Liver (tissue), 9 donors: Measurements from ENCODE around the gene PAWR. TPM values are rescaled to one million over a fixed set of nuclear protein-coding genes. Genes with fewer than 3 reads are reported as not detected.
A peak's percentile ranks its signal among the peaks of the same experiment; 100 is the strongest.

Source experiments
- DNase-seq: peaks from one replicate; pipeline ENCODE4 v3.0.0-alpha.2; 2017; ENCODE audit warnings: low spot score
- H3K27ac ChIP-seq, 2 donors: one replicate each; pipeline ENCODE4 v1.7.0; 2013; ENCODE audit warnings: inconsistent platforms in 2 of 2, low read length in 2 of 2, control low read depth in 1 of 2, low read depth in 1 of 2, mild to moderate bottlenecking in 1 of 2
- H3K27me3 ChIP-seq, 4 donors: one replicate each; pipeline versions ENCODE4 v1.6.1 to v1.7.0; 2013; ENCODE audit warnings: low read length in 3 of 4, inconsistent platforms in 1 of 4, mild to moderate bottlenecking in 1 of 4, moderate library complexity in 1 of 4; ENCODE audit not compliant: control insufficient read depth in 4 of 4, insufficient read depth in 4 of 4
- H3K36me3 ChIP-seq, 4 donors: one replicate each; pipeline versions ENCODE4 v1.6.1 to v1.7.0; 2013; ENCODE audit warnings: low read length in 3 of 4, mild to moderate bottlenecking in 3 of 4, low read depth in 1 of 4, moderate library complexity in 1 of 4; ENCODE audit not compliant: control insufficient read depth in 4 of 4, insufficient read depth in 3 of 4
- H3K4me1 ChIP-seq, 4 donors: one replicate each; pipeline versions ENCODE4 v1.6.1 to v1.7.0; 2013; ENCODE audit warnings: low read length in 3 of 4, mild to moderate bottlenecking in 3 of 4, moderate library complexity in 1 of 4; ENCODE audit not compliant: control insufficient read depth in 4 of 4, insufficient read depth in 4 of 4
- H3K4me3 ChIP-seq, 3 donors: one replicate each; pipeline versions ENCODE4 v1.6.1 to v1.7.0; 2013; ENCODE audit warnings: low read length in 3 of 3, control low read depth in 1 of 3, low read depth in 1 of 3, mild to moderate bottlenecking in 1 of 3
- H3K9ac ChIP-seq, 2 donors: one replicate each; pipeline ENCODE4 v1.7.0; 2013; ENCODE audit warnings: low read length in 2 of 2, mild to moderate bottlenecking in 2 of 2, moderate library complexity in 2 of 2, control low read depth in 1 of 2, low read depth in 1 of 2
- H3K9me3 ChIP-seq, 4 donors: one replicate each; pipeline versions ENCODE4 v1.6.1 to v1.7.0; 2013; ENCODE audit warnings: low read length in 3 of 4; ENCODE audit not compliant: control insufficient read depth in 4 of 4
- EGR1 ChIP-seq, 2 donors: IDR thresholded peaks; 2 replicates each; pipeline ENCODE4 v1.6.1; 2016 to 2018; ENCODE audit warnings: antibody characterized with exemption in 2 of 2, low read depth in 2 of 2
- FOXA2 ChIP-seq: IDR thresholded peaks from 2 replicates; pipeline ENCODE4 v1.6.1; 2016; ENCODE audit warnings: antibody characterized with exemption
- GABPA ChIP-seq, 2 donors: IDR thresholded peaks in 1 of 2; conservative IDR thresholded peaks in 1 of 2; 2 replicates each; pipeline ENCODE4 v1.6.1; 2016; ENCODE audit warnings: antibody characterized with exemption in 2 of 2, mild to moderate bottlenecking in 1 of 2, moderate library complexity in 1 of 2
- HNF4A ChIP-seq, 2 donors: conservative IDR thresholded peaks; 2 replicates each; pipeline ENCODE4 v1.6.1; 2016; ENCODE audit warnings: antibody characterized with exemption in 2 of 2, mild to moderate bottlenecking in 2 of 2
- HNF4G ChIP-seq: IDR thresholded peaks from 2 replicates; pipeline ENCODE4 v1.6.1; 2016; ENCODE audit warnings: antibody characterized with exemption
- JUND ChIP-seq, 2 donors: IDR thresholded peaks; 2 replicates each; pipeline ENCODE4 v1.6.1; 2016; ENCODE audit warnings: antibody characterized with exemption in 2 of 2
- RAD21 ChIP-seq, 2 donors: IDR thresholded peaks; 2 replicates each; pipeline ENCODE4 v1.6.1; 2016; ENCODE audit warnings: antibody characterized with exemption in 2 of 2, mild to moderate bottlenecking in 2 of 2
- RXRA ChIP-seq, 2 donors: IDR thresholded peaks; 2 replicates each; pipeline ENCODE4 v1.6.1; 2017 to 2018; ENCODE audit warnings: antibody characterized with exemption in 2 of 2, mild to moderate bottlenecking in 1 of 2
- SP1 ChIP-seq: IDR thresholded peaks from 2 replicates; pipeline ENCODE4 v1.6.1; 2018; ENCODE audit warnings: antibody characterized with exemption, mild to moderate bottlenecking
- TAF1 ChIP-seq: conservative IDR thresholded peaks from 2 replicates; pipeline ENCODE4 v1.6.1; 2016; ENCODE audit warnings: antibody characterized with exemption, mild to moderate bottlenecking
- WGBS: extraction: QIAGEN DNeasy Blood & Tissue Kit; methylation state at CpG from one replicate; pipeline ENCODE4 v1.1.7; 2013; 5-methylcytosine and 5-hydroxymethylcytosine counted together
- polyA plus RNA-seq, 2 donors: library from polyadenylated mRNA; stranded (reverse) in 1 of 2; unstranded in 1 of 2; fragments of 200-250 nt in 1 of 2; fragments of >200 nt in 1 of 2; fragmentation: Nextera tagmentation in 1 of 2; extraction: Ambion mirVana in 1 of 2; gene quantifications; one replicate each; pipeline versions ENCODE4 v1.2.1 to v1.2.3, GENCODE V29; 2013 to 2015
- total RNA-seq, 2 donors: library from RNA; depleted of rRNA; stranded (reverse); fragments of >200 nt; gene quantifications; one replicate each; pipeline ENCODE4 v1.2.3, GENCODE V29; 2014
- TF ChIP-seq, protein P1 (sequence below): fragments of 150-350 bp; IDR thresholded peaks from 2 replicates; pipeline ENCODE4 v1.5.1; 2017; ENCODE audit warnings: improper control_type of control experiment, low read depth, low read length; ENCODE audit not compliant: missing input control
- TF ChIP-seq, protein P2 (sequence below): IDR thresholded peaks from 2 replicates; pipeline ENCODE4 v1.6.1; 2016; ENCODE audit warnings: antibody characterized with exemption
- TF ChIP-seq, protein P3 (sequence below): IDR thresholded peaks from 2 replicates; pipeline ENCODE4 v1.6.1; 2016; ENCODE audit warnings: antibody characterized with exemption
- TF ChIP-seq, protein P4 (sequence below): IDR thresholded peaks from 2 replicates; pipeline ENCODE4 v1.6.1; 2016; ENCODE audit warnings: antibody characterized with exemption, mild to moderate bottlenecking
- donor health status: healthy.
- donor health status: healthy.
- donor health status: healthy.
- donor health status: healthy.
- donor health status: healthy.

The PAWR gene
- total and polyA plus RNA-seq, 4 donors = 6.1 to 24.1 (median 9.9) TPM

DNA sequence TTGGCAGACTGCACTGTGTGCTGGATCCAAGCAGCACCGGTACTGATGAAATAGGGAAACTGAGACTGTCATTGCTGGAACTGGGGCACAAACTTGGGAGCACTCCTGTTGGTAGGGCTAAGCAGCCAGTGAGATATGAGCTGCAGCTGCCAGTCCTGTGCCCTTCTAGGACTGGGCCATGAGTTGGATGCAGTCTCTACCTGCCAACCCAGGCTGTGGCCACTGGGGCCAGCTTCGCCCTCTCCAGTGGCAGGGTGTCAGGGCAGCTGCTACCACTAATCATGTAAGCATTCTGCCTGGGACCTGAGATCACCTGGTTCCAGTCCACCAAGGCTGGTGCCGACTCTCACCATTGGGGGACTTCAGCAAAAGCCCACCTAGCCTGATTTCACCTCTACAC, 121.1 kb downstream of the PAWR start:
- H3K36me3 ChIP-seq = peaks cover 0 to 2% (median under 1%) of the 10 kb centered on the region in 4 donors
- DNase-seq = no peak
- no peak overlapping the region for H3K27ac ChIP-seq
- H3K9me3 ChIP-seq = peaks cover 0 to 5% (median 0%) of the 10 kb centered on the region in 4 donors
- no peaks in the 10 kb centered on the region for H3K27me3 ChIP-seq
- no peak overlapping the region for H3K9ac ChIP-seq
- 98% methylated on average over 3 of the region's 3 CpGs for WGBS
- H3K4me3 ChIP-seq = no peak overlapping the region
- peaks cover 4 to 23% (median 13%) of the 10 kb centered on the region in 4 donors for H3K4me1 ChIP-seq
- TF ChIP-seq GABPA (IDR thresholded peaks at IDR 0.05 in 1 of 2, conservative IDR thresholded peaks at IDR 0.05 in 1 of 2) (no peak), FOXA2 (no peak), EGR1 (IDR thresholded peaks at IDR 0.05; ENCODE audit: low read depth in 2 of 2) (no peak), HNF4G (no peak), HNF4A (conservative IDR thresholded peaks at IDR 0.05) (no peak), SP1 (no peak), JUND (IDR thresholded peaks at IDR 0.05) (no peak)
- TF ChIP-seq, protein P1, sequence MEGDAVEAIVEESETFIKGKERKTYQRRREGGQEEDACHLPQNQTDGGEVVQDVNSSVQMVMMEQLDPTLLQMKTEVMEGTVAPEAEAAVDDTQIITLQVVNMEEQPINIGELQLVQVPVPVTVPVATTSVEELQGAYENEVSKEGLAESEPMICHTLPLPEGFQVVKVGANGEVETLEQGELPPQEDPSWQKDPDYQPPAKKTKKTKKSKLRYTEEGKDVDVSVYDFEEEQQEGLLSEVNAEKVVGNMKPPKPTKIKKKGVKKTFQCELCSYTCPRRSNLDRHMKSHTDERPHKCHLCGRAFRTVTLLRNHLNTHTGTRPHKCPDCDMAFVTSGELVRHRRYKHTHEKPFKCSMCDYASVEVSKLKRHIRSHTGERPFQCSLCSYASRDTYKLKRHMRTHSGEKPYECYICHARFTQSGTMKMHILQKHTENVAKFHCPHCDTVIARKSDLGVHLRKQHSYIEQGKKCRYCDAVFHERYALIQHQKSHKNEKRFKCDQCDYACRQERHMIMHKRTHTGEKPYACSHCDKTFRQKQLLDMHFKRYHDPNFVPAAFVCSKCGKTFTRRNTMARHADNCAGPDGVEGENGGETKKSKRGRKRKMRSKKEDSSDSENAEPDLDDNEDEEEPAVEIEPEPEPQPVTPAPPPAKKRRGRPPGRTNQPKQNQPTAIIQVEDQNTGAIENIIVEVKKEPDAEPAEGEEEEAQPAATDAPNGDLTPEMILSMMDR = no peak
- TF ChIP-seq, protein P2, sequence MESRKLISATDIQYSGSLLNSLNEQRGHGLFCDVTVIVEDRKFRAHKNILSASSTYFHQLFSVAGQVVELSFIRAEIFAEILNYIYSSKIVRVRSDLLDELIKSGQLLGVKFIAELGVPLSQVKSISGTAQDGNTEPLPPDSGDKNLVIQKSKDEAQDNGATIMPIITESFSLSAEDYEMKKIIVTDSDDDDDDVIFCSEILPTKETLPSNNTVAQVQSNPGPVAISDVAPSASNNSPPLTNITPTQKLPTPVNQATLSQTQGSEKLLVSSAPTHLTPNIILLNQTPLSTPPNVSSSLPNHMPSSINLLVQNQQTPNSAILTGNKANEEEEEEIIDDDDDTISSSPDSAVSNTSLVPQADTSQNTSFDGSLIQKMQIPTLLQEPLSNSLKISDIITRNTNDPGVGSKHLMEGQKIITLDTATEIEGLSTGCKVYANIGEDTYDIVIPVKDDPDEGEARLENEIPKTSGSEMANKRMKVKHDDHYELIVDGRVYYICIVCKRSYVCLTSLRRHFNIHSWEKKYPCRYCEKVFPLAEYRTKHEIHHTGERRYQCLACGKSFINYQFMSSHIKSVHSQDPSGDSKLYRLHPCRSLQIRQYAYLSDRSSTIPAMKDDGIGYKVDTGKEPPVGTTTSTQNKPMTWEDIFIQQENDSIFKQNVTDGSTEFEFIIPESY = no peak
- TF ChIP-seq, protein P3, sequence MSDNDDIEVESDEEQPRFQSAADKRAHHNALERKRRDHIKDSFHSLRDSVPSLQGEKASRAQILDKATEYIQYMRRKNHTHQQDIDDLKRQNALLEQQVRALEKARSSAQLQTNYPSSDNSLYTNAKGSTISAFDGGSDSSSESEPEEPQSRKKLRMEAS = no peak

DNA sequence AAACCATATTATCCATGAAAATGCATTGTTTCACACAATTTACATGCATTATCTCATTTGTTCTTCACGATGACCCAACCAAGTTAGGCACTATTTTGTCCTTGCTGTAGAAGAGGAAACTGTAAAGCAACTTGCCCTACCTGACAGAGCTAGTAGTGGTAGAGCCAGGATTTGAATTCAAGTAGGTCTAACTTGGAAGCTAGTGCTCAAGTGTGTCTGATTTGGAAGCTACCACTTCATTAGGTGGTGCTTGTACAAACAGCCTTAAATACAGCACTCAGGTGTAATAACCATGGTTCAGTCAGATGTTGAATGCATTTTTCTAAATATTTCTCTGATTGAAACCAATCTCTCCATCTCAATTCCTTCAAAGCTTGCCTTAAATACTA, 123.6 kb downstream of the PAWR start:
- no peaks in the 10 kb centered on the region for H3K27me3 ChIP-seq
- WGBS = 71% methylated on average over 1 of the region's 1 CpG
- H3K27ac ChIP-seq = peak overlapping the region; percentile 36 to 52
- no peak for DNase-seq
- H3K4me3 ChIP-seq = no peak overlapping the region
- H3K4me1 ChIP-seq = peaks cover 4 to 23% (median 13%) of the 10 kb centered on the region in 4 donors
- no peak overlapping the region for H3K9ac ChIP-seq
- TF ChIP-seq HNF4A (conservative IDR thresholded peaks at IDR 0.05) (no peak), GABPA (IDR thresholded peaks at IDR 0.05 in 1 of 2, conservative IDR thresholded peaks at IDR 0.05 in 1 of 2) (no peak), JUND (IDR thresholded peaks at IDR 0.05) (no peak), RAD21 (IDR thresholded peaks at IDR 0.05) (no peak), TAF1 (no peak), RXRA (IDR thresholded peaks at IDR 0.05) (no peak)
- TF ChIP-seq, protein P4, sequence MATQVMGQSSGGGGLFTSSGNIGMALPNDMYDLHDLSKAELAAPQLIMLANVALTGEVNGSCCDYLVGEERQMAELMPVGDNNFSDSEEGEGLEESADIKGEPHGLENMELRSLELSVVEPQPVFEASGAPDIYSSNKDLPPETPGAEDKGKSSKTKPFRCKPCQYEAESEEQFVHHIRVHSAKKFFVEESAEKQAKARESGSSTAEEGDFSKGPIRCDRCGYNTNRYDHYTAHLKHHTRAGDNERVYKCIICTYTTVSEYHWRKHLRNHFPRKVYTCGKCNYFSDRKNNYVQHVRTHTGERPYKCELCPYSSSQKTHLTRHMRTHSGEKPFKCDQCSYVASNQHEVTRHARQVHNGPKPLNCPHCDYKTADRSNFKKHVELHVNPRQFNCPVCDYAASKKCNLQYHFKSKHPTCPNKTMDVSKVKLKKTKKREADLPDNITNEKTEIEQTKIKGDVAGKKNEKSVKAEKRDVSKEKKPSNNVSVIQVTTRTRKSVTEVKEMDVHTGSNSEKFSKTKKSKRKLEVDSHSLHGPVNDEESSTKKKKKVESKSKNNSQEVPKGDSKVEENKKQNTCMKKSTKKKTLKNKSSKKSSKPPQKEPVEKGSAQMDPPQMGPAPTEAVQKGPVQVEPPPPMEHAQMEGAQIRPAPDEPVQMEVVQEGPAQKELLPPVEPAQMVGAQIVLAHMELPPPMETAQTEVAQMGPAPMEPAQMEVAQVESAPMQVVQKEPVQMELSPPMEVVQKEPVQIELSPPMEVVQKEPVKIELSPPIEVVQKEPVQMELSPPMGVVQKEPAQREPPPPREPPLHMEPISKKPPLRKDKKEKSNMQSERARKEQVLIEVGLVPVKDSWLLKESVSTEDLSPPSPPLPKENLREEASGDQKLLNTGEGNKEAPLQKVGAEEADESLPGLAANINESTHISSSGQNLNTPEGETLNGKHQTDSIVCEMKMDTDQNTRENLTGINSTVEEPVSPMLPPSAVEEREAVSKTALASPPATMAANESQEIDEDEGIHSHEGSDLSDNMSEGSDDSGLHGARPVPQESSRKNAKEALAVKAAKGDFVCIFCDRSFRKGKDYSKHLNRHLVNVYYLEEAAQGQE = no peak
- TF ChIP-seq, protein P1 = no peak
- no peaks in the 10 kb centered on the region for H3K9me3 ChIP-seq
- H3K36me3 ChIP-seq = peaks cover 0 to 2% (median 0%) of the 10 kb centered on the region in 4 donors
